GM12875 (cell line): ENCODE results near the gene EIF4A2.

ENCODE experiments used
- H3K4me3 ChIP-seq: one replicate; pipeline ENCODE4 v1.5.1; 2011; ENCODE audit warnings: low read depth, low read length, control low read depth
- CTCF ChIP-seq: IDR thresholded peaks from 2 replicates; pipeline ENCODE4 v1.5.1; 2011; ENCODE audit warnings: low read depth, mild to moderate bottlenecking, control low read depth, inconsistent platforms, low read length, moderate library complexity, borderline replicate concordance; ENCODE audit not compliant: insufficient read depth

The EIF4A2 gene

GRCh38 chr3:186772281-186772694 is 11.1 kb upstream of the EIF4A2 start:
- no peak for TF ChIP-seq CTCF
- peak overlapping the region; percentile 66 for H3K4me3 ChIP-seq

GRCh38 chr3:186772701-186773417 is 10.5 kb upstream of the EIF4A2 start:
- H3K4me3 ChIP-seq, result peak overlapping the region; percentile 66
- TF ChIP-seq CTCF, result no peak

- no peak for TF ChIP-seq CTCF
- H3K4me3 ChIP-seq, result no peak overlapping the region
These were observed 7.4 kb upstream of the EIF4A2 start for GRCh38 chr3:186775999-186776398.

- no peak overlapping the region for H3K4me3 ChIP-seq
- TF ChIP-seq CTCF, result no peak
These were observed 4.2 kb upstream of the EIF4A2 start for GRCh38 chr3:186779204-186779603.

GRCh38 chr3:186782542-186783057 is 777 bp upstream of the EIF4A2 start:
- TF ChIP-seq CTCF, result no peak
- H3K4me3 ChIP-seq, result peak overlapping the region; percentile 89

GRCh38 chr3:186783731-186784515 is 546 bp downstream of the EIF4A2 start:
- peak overlapping the region; percentile 89 for H3K4me3 ChIP-seq

More at GRCh38 chr3:186783731-186784515, 546 bp downstream of the EIF4A2 start:
- no peak for TF ChIP-seq CTCF
